ENCODE measurements around the gene GPATCH2L. TPM values are rescaled to one million over a fixed set of nuclear protein-coding genes. Genes with fewer than 3 reads are reported as not detected.

GPATCH2L gene
- polyA plus RNA-seq, 3 donors = 10.6 to 28.3 (median 13.8) TPM

GRCh38 chr14:76134231-76134630, 17.5 kb upstream of the GPATCH2L start:
- no peak for TF ChIP-seq CTCF (IDR thresholded peaks at IDR 0.05)
- peaks cover 0 to 3% of the 10 kb centered on the region in 2 donors for H3K36me3 Mint-ChIP-seq
- Histone ChIP-seq H3K4me1 (ENCODE audit: control insufficient read depth in 1 of 2, insufficient read depth in 2 of 2, low read length in 2 of 2) (no peaks in the 10 kb centered on the region), H2AFZ (ENCODE audit: insufficient read depth, low read depth, low read length, poor library complexity, severe bottlenecking) (no peak overlapping the region), H3K36me3 (replicated peaks in 1 of 2; ENCODE audit: control insufficient read depth in 1 of 2, insufficient read depth in 2 of 2, low read length in 2 of 2) (no peaks in the 10 kb centered on the region), H3K4me2 (replicated peaks; ENCODE audit: extremely low read depth, low read length, poor library complexity, severe bottlenecking) (no peak overlapping the region), H3K27me3 (ENCODE audit: control insufficient read depth in 2 of 2, insufficient read depth in 2 of 2, low read length in 2 of 2) (peaks cover 43 to 68% of the 10 kb centered on the region in 2 donors), H3K79me2 (ENCODE audit: insufficient read depth, low read length) (no peaks in the 10 kb centered on the region), H3K9me3 (replicated peaks in 1 of 2; ENCODE audit: control insufficient read depth in 1 of 2, insufficient read depth in 1 of 2, low read length in 2 of 2) (peaks cover 0 to 2% of the 10 kb centered on the region in 2 donors), H4K20me1 (ENCODE audit: insufficient read depth, low read length) (no peaks in the 10 kb centered on the region), H3K4me3 (replicated peaks in 1 of 3; ENCODE audit: low read depth in 2 of 3, low read length in 3 of 3) (no peak overlapping the region), H3K9ac (ENCODE audit: insufficient read depth, low read length, poor library complexity, severe bottlenecking) (no peak overlapping the region), H3K27ac (ENCODE audit: low read depth in 1 of 2, low read length in 2 of 2) (no peak overlapping the region)
- DNase-seq = no peak
- no peak overlapping the region for H3K27ac Mint-ChIP-seq
- H3K4me1 Mint-ChIP-seq = peaks cover 7% of the 10 kb centered on the region
- H3K9me3 Mint-ChIP-seq = peaks cover 0 to 11% (median 7%) of the 10 kb centered on the region in 7 donors
- intact Hi-C loops (cut with micrococcal nuclease) = no loop called here
- no peak overlapping the region for H3K4me3 Mint-ChIP-seq
- H3K27me3 Mint-ChIP-seq (ENCODE audit: low read depth in 3 of 3) = peaks cover 53 to 88% (median 69%) of the 10 kb centered on the region in 3 donors
- 92% methylated on average over 13 of the region's 19 CpGs for WGBS (ENCODE audit: insufficient coverage)

GRCh38 chr14:76135722-76136121, 16.0 kb upstream of the GPATCH2L start:
- intact Hi-C loops (cut with micrococcal nuclease) = no loop called here
- Mint-ChIP-seq H3K9me3 (peaks cover 0 to 18% (median 11%) of the 10 kb centered on the region in 7 donors), H3K4me1 (peaks cover 7% of the 10 kb centered on the region), H3K27me3 (ENCODE audit: low read depth in 3 of 3) (peaks cover 65 to 90% (median 79%) of the 10 kb centered on the region in 3 donors), H3K4me3 (peak overlapping the region in 1 of 2 donors; percentile 43), H3K36me3 (peaks cover 0 to 4% of the 10 kb centered on the region in 2 donors), H3K27ac (peak overlapping the region in 1 of 7 donors; percentile 24)
- H3K4me3 ChIP-seq (replicated peaks in 1 of 3; ENCODE audit: low read depth in 2 of 3, low read length in 3 of 3) = no peak overlapping the region
- H3K36me3 ChIP-seq (replicated peaks in 1 of 2; ENCODE audit: control insufficient read depth in 1 of 2, insufficient read depth in 2 of 2, low read length in 2 of 2) = no peaks in the 10 kb centered on the region
- no peak overlapping the region for H2AFZ ChIP-seq (ENCODE audit: insufficient read depth, low read depth, low read length, poor library complexity, severe bottlenecking)
- no peaks in the 10 kb centered on the region for H3K4me1 ChIP-seq (ENCODE audit: control insufficient read depth in 1 of 2, insufficient read depth in 2 of 2, low read length in 2 of 2)
- H3K79me2 ChIP-seq (ENCODE audit: insufficient read depth, low read length) = no peaks in the 10 kb centered on the region
- H3K9ac ChIP-seq (ENCODE audit: insufficient read depth, low read length, poor library complexity, severe bottlenecking) = no peak overlapping the region
- no peak overlapping the region for H3K4me2 ChIP-seq (replicated peaks; ENCODE audit: extremely low read depth, low read length, poor library complexity, severe bottlenecking)
- no peaks in the 10 kb centered on the region for H4K20me1 ChIP-seq (ENCODE audit: insufficient read depth, low read length)
- 85% methylated on average over 2 of the region's 7 CpGs for WGBS (ENCODE audit: insufficient coverage)
- H3K27me3 ChIP-seq (ENCODE audit: control insufficient read depth in 2 of 2, insufficient read depth in 2 of 2, low read length in 2 of 2) = peaks cover 53 to 73% of the 10 kb centered on the region in 2 donors
- TF ChIP-seq CTCF (IDR thresholded peaks at IDR 0.05) = no peak
- peaks cover 0 to 9% of the 10 kb centered on the region in 2 donors for H3K9me3 ChIP-seq (replicated peaks in 1 of 2; ENCODE audit: control insufficient read depth in 1 of 2, insufficient read depth in 1 of 2, low read length in 2 of 2)
- no peak for DNase-seq
- no peak overlapping the region for H3K27ac ChIP-seq (ENCODE audit: low read depth in 1 of 2, low read length in 2 of 2)

All from CD14-positive monocyte (primary cell).